HepG2 (cell line): ENCODE measurements around the gene SLC16A3. TPM values are rescaled to one million over a fixed set of nuclear protein-coding genes. Genes with fewer than 3 reads are reported as not detected.

Experiments
- AGO2 ChIP-seq: fragments of 200-400 bp; formaldehyde crosslinking; optimal IDR thresholded peaks from 2 replicates; pipeline ENCODE3; 2017; ENCODE audit warnings: mild to moderate bottlenecking, low read depth, low read length, moderate library complexity
- CERS6 ChIP-seq: sonication (generic); formaldehyde crosslinking; IDR thresholded peaks from 2 replicates; pipeline ENCODE4 v1.5.0; 2020; ENCODE audit warnings: missing genetic modification reagents
- ETV5 ChIP-seq: IDR thresholded peaks from 2 replicates; pipeline ENCODE4 v1.6.1; 2018; ENCODE audit warnings: missing biosample characterization, missing genetic modification reagents, inconsistent platforms, borderline replicate concordance
- HINFP ChIP-seq: sonication (generic); formaldehyde crosslinking; IDR thresholded peaks from 2 replicates; pipeline ENCODE4 v1.4.0; 2020; ENCODE audit warnings: low read depth, mild to moderate bottlenecking, missing genetic modification reagents
- HMG20A ChIP-seq: IDR thresholded peaks from 2 replicates; pipeline ENCODE4 v1.6.1; 2016; ENCODE audit warnings: borderline replicate concordance
- HNRNPK ChIP-seq: fragments of 200-400 bp; formaldehyde crosslinking; IDR thresholded peaks from 2 replicates; pipeline ENCODE4 v1.6.1; 2018; ENCODE audit warnings: low read length, low read depth, moderate library complexity, mild to moderate bottlenecking; ENCODE audit not compliant: poor library complexity, severe bottlenecking
- HNRNPL ChIP-seq: fragments of 200-400 bp; formaldehyde crosslinking; IDR thresholded peaks from 2 replicates; pipeline ENCODE4 v1.6.1; 2017; ENCODE audit warnings: mild to moderate bottlenecking, low read depth, low read length
- HOXA5 ChIP-seq: sonication (generic); formaldehyde crosslinking; IDR thresholded peaks from 2 replicates; pipeline ENCODE4 v1.4.0; 2020; ENCODE audit warnings: missing genetic modification reagents
- MTF1 ChIP-seq: sonication (generic); formaldehyde crosslinking; IDR thresholded peaks from 2 replicates; pipeline ENCODE4 v1.5.0; 2020; ENCODE audit warnings: missing genetic modification reagents
- NCOR1 ChIP-seq: fragments of 200-600 bp; sonication (generic); IDR thresholded peaks from 2 replicates; pipeline ENCODE4 v1.7.0; 2017; ENCODE audit warnings: antibody characterized with exemption, low read length, borderline replicate concordance
- NFYC ChIP-seq: IDR thresholded peaks from 2 replicates; pipeline ENCODE4 v1.6.1; 2016; ENCODE audit warnings: missing genetic modification reagents, missing compliant biosample characterization
- SAP130 ChIP-seq: IDR thresholded peaks from 2 replicates; pipeline ENCODE4 v1.6.1; 2016; ENCODE audit warnings: low read depth
- THRA ChIP-seq: sonication (generic); formaldehyde crosslinking; IDR thresholded peaks from 2 replicates; pipeline ENCODE4 v1.4.0; 2020; ENCODE audit warnings: missing genetic modification reagents, borderline replicate concordance
- ZBTB38 ChIP-seq: sonication (generic); formaldehyde crosslinking; IDR thresholded peaks from 2 replicates; pipeline ENCODE4 v1.5.1; 2020; ENCODE audit warnings: mild to moderate bottlenecking, missing genetic modification reagents
- ZFP36L2 ChIP-seq: sonication (generic); formaldehyde crosslinking; IDR thresholded peaks from 2 replicates; pipeline ENCODE4 v1.4.0; 2020; ENCODE audit warnings: missing genetic modification reagents
- ZFP91 ChIP-seq: sonication (generic); formaldehyde crosslinking; IDR thresholded peaks from 2 replicates; pipeline ENCODE4 v1.9.0; 2022; ENCODE audit warnings: missing genetic modification reagents, mild to moderate bottlenecking, borderline replicate concordance
- ZNF205 ChIP-seq: IDR thresholded peaks from 2 replicates; pipeline ENCODE4 v1.6.1; 2018; ENCODE audit warnings: missing biosample characterization, missing genetic modification reagents
- ZNF24 ChIP-seq: fragments of 450-650 bp; IDR thresholded peaks from 2 replicates; pipeline ENCODE4 v1.6.1; 2017; ENCODE audit warnings: antibody characterized with exemption, mild to moderate bottlenecking
- ZNF350 ChIP-seq: sonication (generic); formaldehyde crosslinking; IDR thresholded peaks from 2 replicates; pipeline ENCODE4 v1.4.0; 2020; ENCODE audit warnings: mild to moderate bottlenecking, low read depth, missing genetic modification reagents, borderline replicate concordance
- ZNF569 ChIP-seq: sonication (generic); formaldehyde crosslinking; IDR thresholded peaks from 2 replicates; pipeline ENCODE4 v1.5.0; 2020; ENCODE audit warnings: mild to moderate bottlenecking, missing genetic modification reagents, moderate library complexity, borderline replicate concordance
- polyA plus RNA-seq, 8 experiments: library from polyadenylated mRNA; depleted of rRNA in 3 of 8; stranded (reverse) in 7 of 8; unstranded in 1 of 8; fragments of >200 nt; fragmentation: Illumina TruSeq in 4 of 8; extraction: Trizol in 4 of 8; gene quantifications; 2 replicates each; pipeline versions ENCODE4 v1.2.1 to v1.2.3, GENCODE V29; 2011 to 2016; ENCODE audit warnings: low read depth in 4 of 8, missing spikeins in 1 of 8, mixed read lengths in 1 of 8; ENCODE audit not compliant: insufficient read depth in 1 of 8
- total RNA-seq, 5 experiments: library from RNA; depleted of rRNA; stranded (reverse); fragments of >200 nt; fragmentation: Illumina TruSeq; extraction: Trizol; gene quantifications; 2 replicates each; pipeline ENCODE4 v1.2.3, GENCODE V29; 2016; ENCODE audit warnings: low read depth in 1 of 5

SLC16A3 gene
- total and polyA plus RNA-seq, 2 of the 13 experiments (the other 11 are each of a cell fraction or from before 2014, with no cell fraction given) = 242 to 349 TPM

GRCh38 chr17:82215095-82215971 lies 13.5 kb upstream of the SLC16A3 start (continued):
- TF ChIP-seq HNRNPK (peak; percentile 64), HNRNPL (peak; percentile 76), ZFP91 (CRISPR knock-in tag) (0 out of 2 replicates have a peak, but pooled peaks have one; percentile 3), MTF1 (CRISPR knock-in tag) (no peak), NFYC (CRISPR knock-in tag) (no peak), HOXA5 (CRISPR knock-in tag) (no peak), SAP130 (0 out of 2 replicates have a peak, but pooled peaks have one; percentile 11), ZNF350 (CRISPR knock-in tag) (no peak), ZBTB38 (CRISPR knock-in tag) (peak; percentile 75; the same call in 1 of the 2 replicates), AGO2 (peak; percentile 31), CERS6 (CRISPR knock-in tag) (no peak), HINFP (CRISPR knock-in tag) (0 out of 2 replicates have a peak, but pooled peaks have one; percentile 19), ZFP36L2 (CRISPR knock-in tag) (no peak), HMG20A (CRISPR knock-in tag) (no peak), ZNF569 (CRISPR knock-in tag) (no peak), ZNF205 (CRISPR knock-in tag) (no peak), THRA (CRISPR knock-in tag) (peak; percentile 81; the same call in 1 of the 2 replicates), ETV5 (CRISPR knock-in tag) (peak; percentile 34; the same call in 1 of the 2 replicates), NCOR1 (no peak), ZNF24 (no peak)
